SK-N-SH treated with all-trans-retinoic acid at 6 μM for 48 hours (cell line): ENCODE results near the gene TAOK3.

Experiments used
- CSDC2 ChIP-seq: fragments of 250-450 bp; sonication (Bioruptor Pico); IDR thresholded peaks from 2 replicates; pipeline ENCODE4 v1.5.0; 2020; ENCODE audit warnings: mild to moderate bottlenecking, moderate library complexity
- ESRRG ChIP-seq: fragments of 250-450 bp; sonication (Bioruptor Pico); IDR thresholded peaks from 2 replicates; pipeline ENCODE4 v1.6.1; 2021; ENCODE audit warnings: mild to moderate bottlenecking
- GLIS3 ChIP-seq: fragments of 250-450 bp; sonication (Bioruptor Pico); IDR thresholded peaks from 2 replicates; pipeline ENCODE4 v1.5.0; 2020; ENCODE audit warnings: mild to moderate bottlenecking, moderate library complexity
- ISL1 ChIP-seq: fragments of 250-450 bp; sonication (Bioruptor Pico); IDR thresholded peaks from 2 replicates; pipeline ENCODE4 v2.1.2; 2022; ENCODE audit warnings: mild to moderate bottlenecking, moderate library complexity
- OSR1 ChIP-seq: fragments of 250-450 bp; sonication (Bioruptor Pico); IDR thresholded peaks from 2 replicates; pipeline ENCODE4 v1.8.0; 2022; ENCODE audit warnings: moderate library complexity, mild to moderate bottlenecking, inconsistent platforms
- PATZ1 ChIP-seq: fragments of 250-450 bp; sonication (Bioruptor Pico); IDR thresholded peaks from 2 replicates; pipeline ENCODE4 v1.8.0; 2020; ENCODE audit warnings: mild to moderate bottlenecking, moderate library complexity, borderline replicate concordance
- ZFP30 ChIP-seq: fragments of 450-650 bp; formaldehyde crosslinking; IDR thresholded peaks from 2 replicates; pipeline ENCODE4 v1.5.0; 2022; ENCODE audit warnings: mild to moderate bottlenecking, moderate library complexity
- TF ChIP-seq, protein P1 (sequence below): fragments of 250-450 bp; sonication (Bioruptor Pico); IDR thresholded peaks from 2 replicates; pipeline ENCODE4 v1.5.1; 2020; ENCODE audit warnings: low read depth, mild to moderate bottlenecking, moderate library complexity
- TF ChIP-seq, protein P2 (sequence below): fragments of 250-450 bp; sonication (Bioruptor Pico); IDR thresholded peaks from 2 replicates; pipeline ENCODE4 v1.8.0; 2021; ENCODE audit warnings: low read depth, mild to moderate bottlenecking, moderate library complexity, borderline replicate concordance

DNA sequence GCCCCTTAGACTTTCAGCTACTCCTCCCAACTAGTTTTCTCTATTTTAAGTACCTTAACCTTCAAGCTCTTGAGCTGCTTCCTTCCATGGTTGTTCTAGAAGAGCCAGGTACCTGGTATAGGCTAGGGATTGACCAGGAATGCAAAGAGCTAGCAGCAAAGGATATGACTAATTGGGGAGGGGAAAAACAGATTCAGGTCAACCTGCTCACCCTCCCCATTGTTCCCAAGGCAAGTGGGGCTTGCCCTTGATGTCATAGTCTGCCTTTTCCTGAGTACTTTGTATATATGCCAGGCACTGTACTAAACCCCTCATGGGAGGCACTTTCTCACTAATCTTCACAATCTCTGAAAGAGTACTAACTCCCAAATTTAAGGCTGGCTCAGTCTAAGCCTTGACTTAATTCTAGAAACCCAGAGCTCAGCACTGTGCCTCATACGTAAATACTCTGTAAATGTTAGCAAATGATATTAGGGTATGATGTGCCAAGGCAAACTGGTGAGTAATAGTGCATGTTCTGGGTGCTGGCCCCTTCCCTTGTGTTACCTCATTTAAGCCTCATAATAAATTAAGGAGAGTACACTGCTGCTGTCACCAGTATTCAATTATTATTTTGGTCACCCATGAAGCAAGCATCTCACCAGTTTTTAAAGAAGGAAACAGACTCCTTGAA lies 45.8 kb upstream of the TAOK3 start:
- TF ChIP-seq, protein P1, sequence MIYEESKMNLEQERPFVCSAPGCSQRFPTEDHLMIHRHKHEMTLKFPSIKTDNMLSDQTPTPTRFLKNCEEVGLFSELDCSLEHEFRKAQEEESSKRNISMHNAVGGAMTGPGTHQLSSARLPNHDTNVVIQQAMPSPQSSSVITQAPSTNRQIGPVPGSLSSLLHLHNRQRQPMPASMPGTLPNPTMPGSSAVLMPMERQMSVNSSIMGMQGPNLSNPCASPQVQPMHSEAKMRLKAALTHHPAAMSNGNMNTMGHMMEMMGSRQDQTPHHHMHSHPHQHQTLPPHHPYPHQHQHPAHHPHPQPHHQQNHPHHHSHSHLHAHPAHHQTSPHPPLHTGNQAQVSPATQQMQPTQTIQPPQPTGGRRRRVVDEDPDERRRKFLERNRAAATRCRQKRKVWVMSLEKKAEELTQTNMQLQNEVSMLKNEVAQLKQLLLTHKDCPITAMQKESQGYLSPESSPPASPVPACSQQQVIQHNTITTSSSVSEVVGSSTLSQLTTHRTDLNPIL (CRISPR knock-in tag) = no peak
- TF ChIP-seq ISL1 (CRISPR knock-in tag) = no peak
- TF ChIP-seq ZFP30 = no peak
- TF ChIP-seq, protein P2, sequence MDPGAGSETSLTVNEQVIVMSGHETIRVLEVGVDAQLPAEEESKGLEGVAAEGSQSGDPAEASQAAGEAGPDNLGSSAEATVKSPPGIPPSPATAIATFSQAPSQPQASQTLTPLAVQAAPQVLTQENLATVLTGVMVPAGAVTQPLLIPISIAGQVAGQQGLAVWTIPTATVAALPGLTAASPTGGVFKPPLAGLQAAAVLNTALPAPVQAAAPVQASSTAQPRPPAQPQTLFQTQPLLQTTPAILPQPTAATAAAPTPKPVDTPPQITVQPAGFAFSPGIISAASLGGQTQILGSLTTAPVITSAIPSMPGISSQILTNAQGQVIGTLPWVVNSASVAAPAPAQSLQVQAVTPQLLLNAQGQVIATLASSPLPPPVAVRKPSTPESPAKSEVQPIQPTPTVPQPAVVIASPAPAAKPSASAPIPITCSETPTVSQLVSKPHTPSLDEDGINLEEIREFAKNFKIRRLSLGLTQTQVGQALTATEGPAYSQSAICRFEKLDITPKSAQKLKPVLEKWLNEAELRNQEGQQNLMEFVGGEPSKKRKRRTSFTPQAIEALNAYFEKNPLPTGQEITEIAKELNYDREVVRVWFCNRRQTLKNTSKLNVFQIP (CRISPR knock-in tag) = no peak
- no peak for TF ChIP-seq ESRRG (CRISPR knock-in tag)
- no peak for TF ChIP-seq GLIS3 (CRISPR knock-in tag)
- TF ChIP-seq PATZ1 (CRISPR knock-in tag) = no peak
- no peak for TF ChIP-seq OSR1
- no peak for TF ChIP-seq CSDC2 (CRISPR knock-in tag)
